KMS-11 (cell line): ENCODE measurements around the gene ZNF454.

ENCODE experiments used
- H2AFZ ChIP-seq: fragments of 200-600 bp; sonication (generic); 2 replicates; pipeline ENCODE4 v1.6.1; 2016; ENCODE audit warnings: antibody characterized with exemption, mixed run types, low read depth
- H3K27ac ChIP-seq: fragments of 200-600 bp; sonication (generic); 2 replicates; pipeline ENCODE4 v1.6.1; 2016; ENCODE audit warnings: mild to moderate bottlenecking, mixed run types
- H3K27me3 ChIP-seq: fragments of 200-600 bp; sonication (generic); 2 replicates; pipeline ENCODE4 v1.6.1; 2017; ENCODE audit warnings: mild to moderate bottlenecking, low read depth, mixed run types, moderate library complexity; ENCODE audit not compliant: insufficient read depth
- H3K36me3 ChIP-seq: fragments of 200-600 bp; sonication (generic); 2 replicates; pipeline ENCODE4 v1.6.1; 2017; ENCODE audit warnings: mild to moderate bottlenecking, mixed run types; ENCODE audit not compliant: insufficient read depth
- H3K4me1 ChIP-seq: fragments of 200-600 bp; sonication (generic); 2 replicates; pipeline ENCODE4 v1.6.1; 2016; ENCODE audit warnings: mild to moderate bottlenecking, low read depth, mixed run types; ENCODE audit not compliant: poor library complexity, severe bottlenecking
- H3K4me2 ChIP-seq: fragments of 200-600 bp; sonication (generic); 2 replicates; pipeline ENCODE4 v1.7.0; 2016; ENCODE audit warnings: mild to moderate bottlenecking, mixed run types
- H3K4me3 ChIP-seq: fragments of 200-600 bp; sonication (generic); IDR thresholded peaks from 2 replicates; pipeline ENCODE4 v1.6.1; 2017; ENCODE audit warnings: low read depth, low read length, mixed read lengths; ENCODE audit not compliant: insufficient read depth
- H3K79me2 ChIP-seq: fragments of 200-600 bp; sonication (generic); 2 replicates; pipeline ENCODE4 v1.6.1; 2016; ENCODE audit warnings: low read depth, mixed run types; ENCODE audit not compliant: insufficient read depth
- H3K9ac ChIP-seq: fragments of 200-600 bp; sonication (generic); 2 replicates; pipeline ENCODE4 v1.6.1; 2016; ENCODE audit warnings: mild to moderate bottlenecking, mixed run types
- H4K20me1 ChIP-seq: fragments of 200-600 bp; sonication (generic); 2 replicates; pipeline ENCODE4 v1.6.1; 2016; ENCODE audit warnings: mild to moderate bottlenecking, mixed run types; ENCODE audit not compliant: insufficient read depth
- CTCF ChIP-seq: fragments of 200-600 bp; sonication (generic); conservative IDR thresholded peaks from 2 replicates; pipeline ENCODE4 v1.6.1; 2017; ENCODE audit warnings: low read depth, mild to moderate bottlenecking, antibody characterized with exemption, low read length, moderate library complexity, mixed read lengths

The ZNF454 gene

GRCh38 chr5:178991190-178992145, 50.5 kb downstream of the ZNF454 start:
- H3K27me3 ChIP-seq, result no peaks in the 10 kb centered on the region
- no peaks in the 10 kb centered on the region for H3K36me3 ChIP-seq
- no peak overlapping the region for H3K4me3 ChIP-seq
- H3K4me1 ChIP-seq, result no peaks in the 10 kb centered on the region
- TF ChIP-seq CTCF, result no peak
- H4K20me1 ChIP-seq, result no peaks in the 10 kb centered on the region
- no peak overlapping the region for H3K27ac ChIP-seq
- no peak overlapping the region for H2AFZ ChIP-seq
- H3K9ac ChIP-seq, result no peak overlapping the region
- no peak overlapping the region for H3K4me2 ChIP-seq
- H3K79me2 ChIP-seq, result no peaks in the 10 kb centered on the region

GRCh38 chr5:178992291-178992895, 51.4 kb downstream of the ZNF454 start:
- no peaks in the 10 kb centered on the region for H3K4me1 ChIP-seq
- H3K4me3 ChIP-seq, result no peak overlapping the region
- no peak overlapping the region for H3K4me2 ChIP-seq
- no peaks in the 10 kb centered on the region for H3K79me2 ChIP-seq
- H3K9ac ChIP-seq, result no peak overlapping the region
- no peaks in the 10 kb centered on the region for H3K27me3 ChIP-seq
- H4K20me1 ChIP-seq, result no peaks in the 10 kb centered on the region
- no peaks in the 10 kb centered on the region for H3K36me3 ChIP-seq
- H3K27ac ChIP-seq, result no peak overlapping the region
- TF ChIP-seq CTCF, result no peak
- no peak overlapping the region for H2AFZ ChIP-seq

- H2AFZ ChIP-seq, result no peak overlapping the region
- no peak overlapping the region for H3K4me2 ChIP-seq
- no peaks in the 10 kb centered on the region for H4K20me1 ChIP-seq
- H3K4me3 ChIP-seq, result no peak overlapping the region
- no peaks in the 10 kb centered on the region for H3K4me1 ChIP-seq
- no peaks in the 10 kb centered on the region for H3K36me3 ChIP-seq
- no peak overlapping the region for H3K27ac ChIP-seq
- TF ChIP-seq CTCF, result no peak
- H3K27me3 ChIP-seq, result no peaks in the 10 kb centered on the region
- no peak overlapping the region for H3K9ac ChIP-seq
- H3K79me2 ChIP-seq, result no peaks in the 10 kb centered on the region
These were observed 52.3 kb downstream of the ZNF454 start for GRCh38 chr5:178993236-178993765.

GRCh38 chr5:178993955-178994579, 53.1 kb downstream of the ZNF454 start:
- no peaks in the 10 kb centered on the region for H3K27me3 ChIP-seq
- H3K36me3 ChIP-seq, result no peaks in the 10 kb centered on the region
- no peak for TF ChIP-seq CTCF
- H3K79me2 ChIP-seq, result no peaks in the 10 kb centered on the region
- no peak overlapping the region for H3K9ac ChIP-seq
- H3K4me3 ChIP-seq, result no peak overlapping the region
- no peaks in the 10 kb centered on the region for H4K20me1 ChIP-seq
- H3K27ac ChIP-seq, result no peak overlapping the region
- no peak overlapping the region for H2AFZ ChIP-seq
- H3K4me2 ChIP-seq, result no peak overlapping the region
- no peaks in the 10 kb centered on the region for H3K4me1 ChIP-seq
